ENCODE results near the gene MGA. TPM values are rescaled to one million over a fixed set of nuclear protein-coding genes. Genes with fewer than 3 reads are reported as not detected.

Gene MGA
- total RNA-seq, 6 donors from 2014 or later, result 22.8 to 54.5 (median 33.4) TPM

- H3K27me3 ChIP-seq, result no peaks in the 10 kb centered on the region
- no peaks in the 10 kb centered on the region for H3K4me1 ChIP-seq
- WGBS, 2 donors, result 94 to 95% methylated on average over 4 to 6 of the region's 6 CpGs
- no peak overlapping the region for H3K4me3 ChIP-seq
- TF ChIP-seq POLR2A (IDR thresholded peaks at IDR 0.05) (no peak), CTCF (IDR thresholded peaks at IDR 0.05) (no peak), POLR2AphosphoS5 (IDR thresholded peaks at IDR 0.05) (no peak), EP300 (IDR thresholded peaks at IDR 0.05) (no peak)
- no peak for ATAC-seq (ENCODE audit: low FRiP score in 2 of 2)
- no peak overlapping the region for H3K27ac ChIP-seq
- H3K9me3 ChIP-seq, result no peaks in the 10 kb centered on the region
- H3K36me3 ChIP-seq, result peaks cover 0 to 91% (median 70%) of the 10 kb centered on the region in 4 donors
- no peak for DNase-seq
Observed at GRCh38 chr15:41820791-41821423, 160.7 kb downstream of the MGA start.

DNA sequence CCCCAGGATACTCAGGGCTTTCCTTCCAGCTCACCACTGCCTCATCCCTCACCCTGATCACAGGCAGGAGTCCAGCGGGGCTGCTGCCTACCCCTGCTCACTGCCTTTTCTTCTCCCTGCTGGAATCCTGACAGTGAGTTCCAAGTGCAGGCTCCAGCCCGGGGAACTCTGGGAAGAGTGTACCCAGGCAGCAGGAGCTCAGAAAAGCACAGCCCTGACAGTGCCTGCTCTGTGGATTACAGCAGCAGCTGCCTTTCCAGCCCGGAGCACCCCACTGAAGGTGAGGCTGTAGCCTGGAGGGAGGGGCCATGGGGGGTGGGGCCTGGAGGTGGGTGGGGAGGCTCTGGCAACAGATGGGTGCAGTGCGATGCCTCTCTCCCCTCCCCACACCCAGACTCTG lies 161.6 kb downstream of the MGA start:
- WGBS, 2 donors, result 73 to 100% methylated on average over 3 of the region's 4 CpGs
- Histone ChIP-seq H3K27ac (no peak overlapping the region), H3K9me3 (no peaks in the 10 kb centered on the region), H3K4me3 (no peak overlapping the region), H3K36me3 (peaks cover 0 to 84% (median 65%) of the 10 kb centered on the region in 4 donors), H3K4me1 (no peaks in the 10 kb centered on the region), H3K27me3 (no peaks in the 10 kb centered on the region)
- ATAC-seq (ENCODE audit: low FRiP score in 2 of 2) (no peak), DNase-seq (no peak)
- TF ChIP-seq POLR2A (IDR thresholded peaks at IDR 0.05) (no peak), POLR2AphosphoS5 (IDR thresholded peaks at IDR 0.05) (no peak), EP300 (IDR thresholded peaks at IDR 0.05) (no peak), CTCF (IDR thresholded peaks at IDR 0.05) (no peak)

GRCh38 chr15:41822471-41822870 lies 162.3 kb downstream of the MGA start:
- Histone ChIP-seq H3K4me1 (peaks cover 4 to 6% (median 5%) of the 10 kb centered on the region in 4 donors), H3K9me3 (no peaks in the 10 kb centered on the region), H3K27me3 (no peaks in the 10 kb centered on the region), H3K4me3 (no peak overlapping the region), H3K36me3 (peaks cover 0 to 78% (median 59%) of the 10 kb centered on the region in 4 donors), H3K27ac (no peak overlapping the region)
- DNase-seq (no peak), ATAC-seq (ENCODE audit: low FRiP score in 2 of 2) (no peak)
- TF ChIP-seq POLR2AphosphoS5 (IDR thresholded peaks at IDR 0.05) (no peak), POLR2A (IDR thresholded peaks at IDR 0.05) (no peak)
- whole genome bisulfite sequencing, 2 donors, result 93 to 96% methylated on average over 6 of the region's 6 CpGs

Small RNAs within 50 kb of the gene (small RNA-seq; reads per million reads assigned to genes)
- gene MIR626, result 0 reads per million in 4 donors

Other genes with a start within 250 kb of the MGA start
- 10 to 100 TPM; 22.6 to 58.1 (median 27.2) TPM for gene RTF1, start 243.3 kb upstream of the MGA start, total RNA-seq
- gene ITPKA, start 166.5 kb upstream of the MGA start, total RNA-seq, result 1 to 10 TPM in 2 of 6 donors, under 1 TPM in 2, not detected in 2; 0.30 to 5.2 (median 0.95) TPM
- 10 to 100 TPM in 2 of 6 donors, 1 to 10 TPM in 4; 2.2 to 23.0 (median 5.7) TPM for gene LTK, start 146.6 kb upstream of the MGA start, total RNA-seq
- 10 to 100 TPM; 22.0 to 92.2 (median 33.2) TPM for gene RPAP1, start 116.1 kb upstream of the MGA start, total RNA-seq
- gene TYRO3, start 101.2 kb upstream of the MGA start, total RNA-seq, result 10 to 100 TPM in 2 of 6 donors, 1 to 10 TPM in 4; 2.1 to 17.1 (median 9.0) TPM
- 10 to 100 TPM; 12.8 to 83.8 (median 26.8) TPM for gene MAPKBP1, start 114.1 kb downstream of the MGA start, total RNA-seq
- gene JMJD7, start 167.7 kb downstream of the MGA start, total RNA-seq, result 10 to 100 TPM; 14.4 to 41.5 (median 31.2) TPM
- gene PLA2G4B, start 178.4 kb downstream of the MGA start, total RNA-seq, result 10 to 100 TPM in 4 of 6 donors, 1 to 10 TPM in 2; 4.7 to 71.2 (median 14.4) TPM
- gene SPTBN5, start 233.6 kb downstream of the MGA start, total RNA-seq, result 1 to 10 TPM in 3 of 6 donors, under 1 TPM in 3; 0.20 to 9.4 (median 2.0) TPM

Data from upper lobe of left lung (tissue), 6 donors.